22Rv1 (cell line): ENCODE data around the gene PRH1.

ENCODE experiments used
- H3K27ac ChIP-seq: fragments of 450-650 bp; 2 replicates; pipeline ENCODE4 v1.5.1; 2017
- CTCF ChIP-seq: fragments of 450-650 bp; IDR thresholded peaks from 2 replicates; pipeline ENCODE4 v1.5.1; 2017; ENCODE audit warnings: mild to moderate bottlenecking
- ZFX ChIP-seq: fragments of 450-650 bp; IDR thresholded peaks from 2 replicates; pipeline ENCODE4 v1.6.1; 2017; ENCODE audit warnings: antibody characterized with exemption, borderline replicate concordance

The PRH1 gene

GRCh38 chr12:10847744-10848143 lies 36.3 kb downstream of the PRH1 start:
- no peak overlapping the region for H3K27ac ChIP-seq
- no peak for TF ChIP-seq CTCF
- no peak for TF ChIP-seq ZFX

GRCh38 chr12:10842862-10843261 lies 41.2 kb downstream of the PRH1 start:
- TF ChIP-seq CTCF (no peak), ZFX (no peak)
- no peak overlapping the region for H3K27ac ChIP-seq

- no peak overlapping the region for H3K27ac ChIP-seq
- no peak for TF ChIP-seq CTCF
- no peak for TF ChIP-seq ZFX
Measured at GRCh38 chr12:10838461-10838860, 45.6 kb downstream of the PRH1 start.
